ENCODE measurements around the gene MKRN2OS.

Gene MKRN2OS

GRCh38 chr3:12588039-12589009 lies 43.0 kb upstream of the MKRN2OS start:
- TF ChIP-seq FOXP2 (optimal IDR thresholded peaks at IDR 0.05; ENCODE audit: borderline replicate concordance, extremely low read depth, extremely low read length, insufficient read depth) = no peak
- no peak for TF ChIP-seq REST (IDR thresholded peaks at IDR 0.05; ENCODE audit: insufficient read depth in 1 of 2, low read depth in 2 of 2, low read length in 2 of 2)
- no peak for TF ChIP-seq POLR2AphosphoS5 (IDR thresholded peaks at IDR 0.05; ENCODE audit: low read depth, low read length)
- no peak for TF ChIP-seq TAF1 (IDR thresholded peaks at IDR 0.05; ENCODE audit: borderline replicate concordance, insufficient read depth, low read length)
- TF ChIP-seq SIN3A (IDR thresholded peaks at IDR 0.05; ENCODE audit: borderline replicate concordance, insufficient read depth, low read length) = no peak

GRCh38 chr3:12586403-12586802 lies 41.1 kb upstream of the MKRN2OS start:
- TF ChIP-seq FOXP2 (optimal IDR thresholded peaks at IDR 0.05; ENCODE audit: borderline replicate concordance, extremely low read depth, extremely low read length, insufficient read depth) (no peak), POLR2AphosphoS5 (IDR thresholded peaks at IDR 0.05; ENCODE audit: low read depth, low read length) (no peak), REST (IDR thresholded peaks at IDR 0.05; ENCODE audit: insufficient read depth in 1 of 2, low read depth in 2 of 2, low read length in 2 of 2) (no peak), SIN3A (IDR thresholded peaks at IDR 0.05; ENCODE audit: borderline replicate concordance, insufficient read depth, low read length) (no peak), TAF1 (IDR thresholded peaks at IDR 0.05; ENCODE audit: borderline replicate concordance, insufficient read depth, low read length) (no peak)

- no peak for TF ChIP-seq POLR2AphosphoS5 (IDR thresholded peaks at IDR 0.05; ENCODE audit: low read depth, low read length)
- TF ChIP-seq REST (IDR thresholded peaks at IDR 0.05; ENCODE audit: insufficient read depth in 1 of 2, low read depth in 2 of 2, low read length in 2 of 2) = no peak
- TF ChIP-seq TAF1 (IDR thresholded peaks at IDR 0.05; ENCODE audit: borderline replicate concordance, insufficient read depth, low read length) = no peak
- TF ChIP-seq FOXP2 (optimal IDR thresholded peaks at IDR 0.05; ENCODE audit: borderline replicate concordance, extremely low read depth, extremely low read length, insufficient read depth) = no peak
- TF ChIP-seq SIN3A (IDR thresholded peaks at IDR 0.05; ENCODE audit: borderline replicate concordance, insufficient read depth, low read length) = no peak
Observed at GRCh38 chr3:12585970-12586369, 40.7 kb upstream of the MKRN2OS start.

- no peak for TF ChIP-seq REST (IDR thresholded peaks at IDR 0.05; ENCODE audit: insufficient read depth in 1 of 2, low read depth in 2 of 2, low read length in 2 of 2)
- TF ChIP-seq SIN3A (IDR thresholded peaks at IDR 0.05; ENCODE audit: borderline replicate concordance, insufficient read depth, low read length) = no peak
- no peak for TF ChIP-seq FOXP2 (optimal IDR thresholded peaks at IDR 0.05; ENCODE audit: borderline replicate concordance, extremely low read depth, extremely low read length, insufficient read depth)
- TF ChIP-seq TAF1 (IDR thresholded peaks at IDR 0.05; ENCODE audit: borderline replicate concordance, insufficient read depth, low read length) = no peak
- TF ChIP-seq POLR2AphosphoS5 (IDR thresholded peaks at IDR 0.05; ENCODE audit: low read depth, low read length) = no peak
Observed at GRCh38 chr3:12585181-12585580, 39.9 kb upstream of the MKRN2OS start.

Measured in PFSK-1 (cell line).